Retina (tissue), 1 donor: ENCODE measurements around the gene SLA2.
"Not testable (repeated sequence)": the region's sequence is repeated elsewhere in the genome, so short reads cannot be mapped to it uniquely, and the experiment has no call there.

Experiments
- DNase-seq: peaks from one replicate; pipeline ENCODE4 v3.0.0-alpha.2; 2016

SLA2 gene

GRCh38 chr20:36644706-36645095 lies 1.3 kb downstream of the SLA2 start:
- DNase-seq: no peak

GRCh38 chr20:36644032-36644705 lies 1.8 kb downstream of the SLA2 start:
- DNase-seq: no peak

DNA sequence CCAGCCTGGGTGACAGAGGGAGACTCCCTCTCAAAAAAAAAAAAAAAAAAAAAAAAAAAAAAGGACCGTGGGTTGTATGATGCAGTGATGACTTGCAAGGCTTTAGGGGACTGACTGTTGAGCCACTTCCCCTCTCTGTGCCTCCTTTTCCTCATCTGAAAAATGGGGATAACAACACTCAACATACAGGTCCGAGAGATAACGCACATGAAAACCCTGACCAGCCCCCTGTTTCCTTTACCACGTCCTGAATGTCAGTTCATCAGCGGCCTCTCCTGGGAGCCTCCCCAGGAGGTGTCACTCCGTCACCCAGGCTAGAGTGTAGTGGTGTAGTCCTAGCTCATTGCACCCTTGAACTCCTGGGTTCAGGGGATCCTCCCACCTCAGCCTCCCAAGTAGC lies 3.9 kb downstream of the SLA2 start:
- DNase-seq: no peak

DNA sequence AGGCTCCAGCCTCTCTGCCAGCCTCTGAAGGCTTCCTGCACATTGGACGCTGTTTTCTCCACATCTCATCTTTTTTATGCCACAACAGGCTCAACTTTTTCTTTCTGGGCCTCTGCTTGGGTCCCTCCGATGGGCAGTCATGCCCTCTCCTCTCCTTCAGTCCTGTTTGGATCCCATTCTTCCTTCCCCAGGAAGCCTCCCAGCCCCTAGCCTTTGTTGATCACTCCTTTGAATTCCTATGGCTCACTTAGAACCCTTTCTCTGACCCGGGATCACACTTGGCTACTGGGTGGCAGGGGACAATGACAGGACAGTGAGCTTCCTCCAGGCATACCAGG lies 4.5 kb downstream of the SLA2 start:
- no peak for DNase-seq

DNA sequence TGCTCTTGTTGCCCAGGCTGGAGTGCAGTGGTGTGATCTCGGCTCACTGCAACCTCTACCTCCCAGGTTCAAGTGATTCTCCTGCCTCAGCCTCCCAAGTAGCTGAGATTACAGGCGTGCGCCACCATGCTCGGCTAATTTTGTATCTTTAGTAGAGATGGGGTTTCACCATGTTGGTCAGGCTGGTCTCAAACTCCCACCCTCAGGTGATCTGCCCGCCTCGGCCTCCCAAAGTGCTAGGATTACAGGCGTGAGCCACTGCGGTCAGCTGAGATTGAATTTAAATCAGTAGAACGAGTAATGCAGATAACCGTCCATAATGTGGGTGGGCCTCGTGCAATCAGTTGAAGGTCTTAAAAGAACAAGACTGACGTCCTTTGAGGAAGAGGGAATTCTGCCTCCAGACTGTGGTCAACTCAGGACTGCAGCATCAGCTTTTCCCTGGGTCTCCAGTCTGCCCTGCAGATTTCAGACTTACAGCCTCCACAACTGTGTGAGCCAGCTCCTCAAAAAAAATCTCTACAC lies 7.1 kb downstream of the SLA2 start:
- not testable (repeated sequence) for DNase-seq

- no peak for DNase-seq
Observed at GRCh38 chr20:36634342-36634741, 11.7 kb downstream of the SLA2 start.

DNA sequence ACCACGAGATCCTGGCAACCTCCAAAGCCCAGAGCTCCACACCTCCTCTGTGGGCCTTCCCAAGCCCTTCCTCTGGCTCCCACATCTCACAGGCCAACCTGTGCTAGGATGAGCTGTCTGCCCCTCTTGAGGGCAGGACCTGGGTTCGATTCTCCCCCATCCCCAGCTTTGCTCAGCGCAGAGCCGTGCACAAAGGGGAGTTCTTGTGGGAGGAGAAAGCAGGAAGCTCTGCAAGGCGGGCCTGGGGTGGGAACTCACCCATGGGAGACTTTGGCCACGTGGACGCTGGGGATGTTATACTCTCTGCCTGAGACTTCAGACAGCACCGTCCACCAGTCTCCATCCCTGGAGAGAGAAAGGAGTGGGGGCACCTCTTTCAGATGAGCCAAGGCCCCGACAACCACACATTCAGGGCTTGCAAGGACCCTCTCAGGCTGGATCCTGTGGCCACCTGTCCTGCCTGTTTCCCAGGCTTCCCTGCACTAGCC lies 12.7 kb downstream of the SLA2 start:
- DNase-seq: no peak

DNA sequence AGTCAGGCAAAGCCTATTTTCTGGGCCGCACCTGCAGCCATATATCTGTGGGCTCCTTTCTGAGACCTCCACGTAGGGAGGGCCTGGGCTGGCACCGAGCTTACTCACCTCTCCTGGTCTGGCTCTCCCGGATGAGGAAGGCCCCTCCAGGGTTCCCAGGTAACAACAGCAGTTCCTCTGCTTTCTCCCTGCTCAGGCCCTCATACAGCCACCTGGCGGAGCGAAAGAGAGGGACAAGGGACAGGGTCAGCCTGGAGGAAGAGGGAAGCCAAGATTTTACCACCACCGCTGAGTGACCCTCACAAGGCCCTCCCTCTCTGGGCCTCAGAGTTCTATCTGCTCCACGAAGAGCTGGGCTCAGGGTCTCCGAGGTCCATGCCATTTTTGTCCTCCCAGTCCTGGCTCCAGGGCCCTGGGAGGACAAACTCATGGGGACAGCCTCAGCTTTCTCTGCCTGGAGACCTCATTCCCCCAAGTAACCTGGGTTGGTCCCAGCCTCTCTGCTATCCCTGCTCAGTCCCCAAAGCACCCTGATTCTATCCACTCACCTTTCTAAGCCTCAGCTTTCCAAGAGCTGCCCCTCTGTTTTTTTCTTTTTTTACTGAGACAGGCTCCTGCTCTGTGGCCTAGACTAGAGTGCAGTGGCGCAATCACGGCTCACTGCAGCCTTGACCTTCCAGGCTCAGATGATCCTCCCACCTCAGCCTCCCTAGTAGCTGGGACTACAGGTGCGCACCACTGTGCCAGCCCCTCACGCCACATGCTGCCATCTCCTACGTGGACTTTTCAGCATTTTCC lies 13.3 kb downstream of the SLA2 start:
- no peak for DNase-seq

DNA sequence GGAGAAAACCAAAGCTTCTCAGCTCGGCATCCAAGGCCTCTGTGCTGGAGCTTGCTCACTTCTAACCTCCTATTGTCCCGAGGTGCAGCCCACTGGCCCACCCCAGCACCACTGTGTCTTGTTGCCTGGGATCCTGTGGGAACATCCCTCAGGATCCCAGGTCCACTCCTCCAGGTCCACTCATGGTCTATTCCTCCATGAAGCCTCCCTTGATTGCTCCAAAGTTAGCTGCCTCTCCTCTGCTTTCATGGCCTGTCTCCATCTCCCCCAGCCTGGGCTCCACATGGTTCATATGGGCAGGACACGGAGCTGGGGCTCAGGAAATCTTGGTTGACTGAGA lies 13.9 kb downstream of the SLA2 start:
- no peak for DNase-seq

- no peak for DNase-seq
Observed at GRCh38 chr20:36631646-36632045, 14.3 kb downstream of the SLA2 start.

- no peak for DNase-seq
Observed at GRCh38 chr20:36629719-36630681, 16.0 kb downstream of the SLA2 start.

- no peak for DNase-seq
Observed at GRCh38 chr20:36628076-36628475, 17.9 kb downstream of the SLA2 start.

GRCh38 chr20:36624944-36625324 lies 21.1 kb downstream of the SLA2 start:
- no peak for DNase-seq

DNA sequence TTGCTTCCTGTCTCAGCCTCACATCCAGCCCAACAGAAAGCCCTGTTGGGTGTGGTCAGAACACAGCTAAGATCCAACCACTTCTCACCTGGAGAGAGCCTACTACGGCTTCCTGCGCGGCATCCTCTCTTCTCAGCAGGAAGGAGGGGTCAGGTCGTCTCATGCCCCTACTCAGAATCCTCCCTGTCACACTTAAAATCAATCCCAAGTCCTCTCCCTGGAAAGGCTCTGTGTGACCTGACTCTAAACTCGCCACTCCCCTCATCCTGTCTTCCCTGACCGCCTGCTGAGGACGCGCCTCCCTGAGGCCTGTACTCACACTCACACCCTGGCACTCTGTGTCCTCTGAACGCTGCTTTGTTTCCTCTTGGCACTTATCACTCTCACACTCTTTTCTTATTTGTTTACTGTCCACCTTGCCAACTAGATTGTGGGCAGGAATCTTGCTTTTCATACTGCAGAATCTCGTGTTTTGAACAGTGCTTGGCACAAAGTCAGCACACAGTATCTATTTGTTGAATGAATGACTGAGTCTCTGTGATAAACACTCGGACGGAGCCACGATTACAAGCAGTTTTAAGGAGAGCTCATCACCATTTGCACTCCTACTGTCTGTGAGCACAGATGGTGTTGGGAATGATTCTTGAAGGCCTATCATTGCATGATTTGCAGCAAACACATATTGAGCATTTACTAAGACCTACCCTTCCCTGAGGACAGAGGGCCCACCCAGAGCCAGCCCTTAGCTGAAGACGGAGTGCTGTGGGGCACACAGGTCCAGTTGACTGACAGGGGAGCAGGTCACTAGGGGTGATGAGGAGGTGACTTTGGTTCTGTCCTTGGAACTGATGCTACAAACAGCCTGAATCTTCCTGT lies 21.7 kb downstream of the SLA2 start:
- DNase-seq: no peak

GRCh38 chr20:36623444-36623843 lies 22.6 kb downstream of the SLA2 start:
- DNase-seq: no peak

DNA sequence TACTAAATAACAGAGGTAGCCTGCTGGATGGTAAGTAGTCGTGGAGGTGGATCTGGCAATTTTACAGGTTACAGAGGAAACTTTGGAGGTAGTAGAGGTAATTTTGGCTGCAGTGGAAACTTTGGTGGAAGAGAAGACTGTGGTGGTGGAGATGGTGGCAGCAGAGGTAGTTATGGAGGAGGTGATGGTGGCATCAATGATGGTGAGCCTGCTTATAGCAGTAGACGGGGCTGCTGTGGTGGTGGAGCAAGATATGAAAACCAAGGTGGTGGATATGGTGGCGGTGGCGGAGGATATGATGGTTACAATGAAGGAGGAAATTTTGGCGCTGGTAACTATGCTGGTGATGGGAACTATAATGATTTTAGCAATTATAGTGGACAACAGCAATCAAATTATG lies 25.1 kb downstream of the SLA2 start:
- no peak for DNase-seq

- DNase-seq: no peak
Observed at GRCh38 chr20:36614781-36615557, 31.0 kb downstream of the SLA2 start.

- no peak for DNase-seq
Observed at GRCh38 chr20:36613974-36614373, 32.0 kb downstream of the SLA2 start.

- DNase-seq: no peak
Observed at GRCh38 chr20:36611625-36612024, 34.4 kb downstream of the SLA2 start.

DNA sequence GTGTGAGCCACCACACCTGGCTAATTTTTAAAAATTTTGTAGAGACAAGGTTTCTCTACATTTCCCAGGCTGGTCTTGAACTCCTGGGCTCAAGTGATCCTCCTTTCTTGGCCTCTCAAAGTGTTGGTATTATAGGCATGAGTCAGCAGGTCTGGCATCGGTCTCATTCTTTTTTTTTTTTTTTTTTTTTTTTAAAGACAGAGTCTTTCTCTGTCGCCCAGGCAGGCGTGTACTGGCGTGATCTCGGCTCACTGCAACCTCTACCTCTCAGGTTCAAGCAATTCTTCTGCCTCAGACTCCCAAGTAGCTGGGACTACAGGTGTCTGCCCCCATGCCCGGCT lies 37.6 kb downstream of the SLA2 start:
- DNase-seq: not testable (repeated sequence)

- DNase-seq: no peak
Observed at GRCh38 chr20:36607586-36608387, 38.2 kb downstream of the SLA2 start.
